Suppressor macrophage (primary cell): ENCODE data around the gene ASPSCR1.

Experiments used
- DNase-seq, 4 experiments: peaks; one replicate each; pipeline ENCODE4 v3.0.0-alpha.2; 2020 to 2022

Gene ASPSCR1

GRCh38 chr17:82013772-82014321 is 36.4 kb downstream of the ASPSCR1 start:
- DNase-seq: no peak

- no peak for DNase-seq
These were observed 37.0 kb downstream of the ASPSCR1 start for GRCh38 chr17:82014432-82014831.

- DNase-seq: no peak
These were observed 37.5 kb downstream of the ASPSCR1 start for GRCh38 chr17:82014971-82015310.

DNA sequence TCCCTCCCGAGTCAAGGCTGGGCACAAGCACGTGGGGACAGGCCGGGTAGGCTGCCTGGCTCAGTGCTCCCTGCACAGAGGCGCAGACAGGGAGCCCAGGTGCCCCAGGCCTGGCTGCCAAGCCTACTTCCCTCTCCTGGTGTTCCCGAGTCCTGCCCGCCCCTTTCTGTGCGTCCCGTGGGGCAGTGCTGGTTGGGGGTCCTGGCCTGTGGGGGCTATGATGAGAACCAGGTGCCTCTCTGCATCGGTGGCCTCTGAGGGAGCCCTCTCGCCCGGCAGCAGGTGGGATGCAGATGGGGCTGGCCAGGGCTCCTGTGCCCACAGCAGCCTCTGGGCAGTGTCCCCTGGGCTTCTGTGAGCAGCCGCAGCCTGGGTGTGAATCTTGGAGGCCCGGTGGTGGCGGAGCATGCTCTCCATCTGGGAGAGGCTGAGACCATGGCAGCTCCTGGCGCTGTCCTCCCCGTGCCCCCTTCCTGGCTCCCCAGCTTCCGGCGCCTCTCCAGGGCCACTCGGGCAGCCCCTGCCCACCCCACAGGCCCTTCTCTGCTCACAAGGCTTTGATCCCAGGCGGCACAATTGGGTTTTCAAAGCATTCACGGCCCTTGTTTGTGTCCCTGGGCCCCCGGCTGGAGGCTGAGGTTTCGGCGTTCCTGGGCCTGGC is 38.0 kb downstream of the ASPSCR1 start:
- DNase-seq: no peak

- DNase-seq: no peak
These were observed 38.8 kb downstream of the ASPSCR1 start for GRCh38 chr17:82016061-82016874.

DNA sequence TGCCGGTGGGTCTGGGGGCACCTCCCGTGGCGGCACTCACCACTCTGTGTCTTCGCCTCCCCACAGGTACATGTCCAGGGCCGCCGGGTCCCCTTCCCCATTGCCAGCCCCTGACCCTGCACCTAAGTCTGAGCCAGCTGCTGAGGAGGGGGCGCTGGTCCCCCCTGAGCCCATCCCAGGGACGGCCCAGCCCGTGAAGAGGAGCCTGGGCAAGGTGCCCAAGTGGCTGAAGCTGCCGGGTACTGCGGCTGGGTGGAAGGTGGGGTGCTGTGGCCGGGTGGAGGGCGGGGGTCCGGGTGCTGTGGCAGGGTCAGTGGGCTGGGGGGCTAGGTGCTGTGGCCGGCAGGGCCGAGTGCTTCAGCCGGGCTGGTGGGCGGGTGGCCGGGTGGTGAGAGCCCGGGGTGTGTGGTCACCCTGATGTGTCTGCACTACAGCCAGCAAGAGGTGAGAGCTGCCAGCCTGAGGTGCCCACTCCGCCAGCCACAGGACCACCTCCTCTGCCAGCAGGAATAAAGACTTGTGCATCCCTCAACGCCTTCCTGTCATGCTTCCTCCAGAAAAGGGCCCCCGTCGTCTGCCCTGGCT is 39.5 kb downstream of the ASPSCR1 start:
- no peak for DNase-seq

- DNase-seq: no peak
These were observed 40.3 kb downstream of the ASPSCR1 start for GRCh38 chr17:82017612-82018151.

DNA sequence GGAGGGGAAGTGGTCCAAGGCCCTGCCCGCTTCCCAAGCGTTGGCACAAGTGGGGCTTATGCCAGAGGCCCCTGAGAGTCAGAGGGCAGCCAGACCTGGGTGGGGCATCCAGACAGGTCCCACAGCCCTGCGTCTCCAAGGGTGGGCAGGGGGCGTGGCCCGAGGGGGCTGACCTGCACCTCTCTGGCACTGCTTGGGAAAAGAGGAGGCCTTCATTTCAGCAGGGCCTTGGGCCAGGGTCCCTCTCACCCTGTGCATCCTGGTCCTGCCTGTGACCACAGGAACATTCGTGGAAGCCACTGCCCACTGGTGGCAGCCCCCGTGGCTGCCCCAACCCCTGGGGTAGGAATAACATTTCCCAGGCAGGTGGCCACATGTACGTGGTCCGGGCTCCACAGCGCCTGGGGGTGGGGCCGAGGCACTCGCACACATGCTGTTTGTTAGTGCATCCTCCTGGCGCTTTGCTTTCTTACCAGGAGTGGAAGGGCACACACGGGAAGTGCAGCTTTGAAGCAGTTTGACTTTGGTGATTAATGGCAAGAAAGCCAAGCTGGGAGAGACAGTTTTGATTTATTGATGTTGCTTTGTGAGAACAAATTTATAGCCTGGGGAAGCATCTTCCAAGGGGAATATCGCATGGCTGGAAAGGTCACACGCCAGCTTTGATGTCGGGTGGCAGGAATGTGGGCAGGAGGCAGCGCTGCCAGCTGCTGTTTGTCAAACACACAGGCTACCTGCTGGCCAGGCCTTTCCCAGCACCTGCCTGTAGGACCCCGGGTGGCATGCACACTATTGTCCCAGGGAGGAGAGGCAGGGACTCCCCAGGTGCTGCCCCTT is 40.9 kb downstream of the ASPSCR1 start:
- DNase-seq: no peak

DNA sequence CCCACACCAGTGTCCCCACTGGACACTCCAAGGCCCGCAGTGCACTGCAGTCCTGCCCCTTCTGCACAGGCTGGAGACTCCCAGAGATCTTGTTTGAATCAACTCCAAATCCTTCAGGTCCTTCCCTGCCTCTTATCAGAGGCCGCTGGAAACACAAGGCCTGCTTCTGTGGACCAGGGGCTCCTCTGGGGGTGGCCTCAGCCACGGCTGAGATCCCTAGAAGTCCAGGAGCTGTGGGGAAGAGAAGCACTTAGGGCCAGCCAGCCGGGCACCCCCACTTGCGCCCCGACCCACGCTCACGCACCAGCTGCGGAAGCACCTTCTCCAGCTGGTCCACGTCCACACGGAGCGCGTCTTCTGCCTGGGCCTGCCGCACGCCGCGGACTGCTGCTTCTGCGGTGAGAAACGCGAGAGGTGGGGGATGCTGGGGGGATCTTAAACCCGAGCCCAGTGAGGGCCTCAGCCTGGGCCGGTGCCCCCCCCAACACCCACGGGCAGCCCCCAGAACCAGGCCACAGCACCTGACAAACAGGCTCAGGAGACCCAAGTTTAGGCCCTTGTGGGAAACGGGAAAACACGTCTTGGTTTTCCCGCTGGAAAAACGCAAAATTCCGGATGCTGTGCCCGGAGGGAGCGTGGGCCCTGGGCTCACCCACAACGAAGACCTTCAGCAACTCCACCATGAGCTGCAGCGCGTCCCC is 41.7 kb downstream of the ASPSCR1 start:
- DNase-seq: no peak

- peak; percentile 69 to 89 (median 76) for DNase-seq
These were observed 42.5 kb downstream of the ASPSCR1 start for GRCh38 chr17:82019690-82020571.

DNA sequence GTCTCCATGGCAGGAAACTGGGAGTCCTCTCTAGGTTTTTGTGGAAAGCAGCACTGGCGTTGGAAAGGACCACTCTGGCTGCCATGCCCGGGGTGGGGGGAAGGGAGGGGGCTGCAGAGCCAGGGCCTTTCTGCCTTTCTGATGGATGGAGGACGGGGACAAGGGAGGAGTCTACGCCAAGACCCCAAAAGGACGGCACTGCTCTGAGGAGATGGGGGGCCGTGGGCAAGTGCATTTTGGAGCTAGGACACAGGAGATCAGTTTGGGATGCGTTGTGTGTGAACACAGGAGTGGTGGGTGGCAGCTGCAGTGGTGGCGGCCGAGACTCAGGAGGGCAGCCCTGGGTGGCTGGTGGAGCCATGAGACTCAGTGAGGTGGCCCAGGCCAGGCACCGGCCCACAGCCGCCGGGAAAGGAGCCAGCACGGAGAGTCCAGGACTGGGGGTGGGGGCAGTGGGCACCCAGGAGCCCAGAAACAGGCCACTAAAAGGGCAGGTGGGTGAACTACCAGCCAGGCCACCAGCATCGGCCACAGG is 43.2 kb downstream of the ASPSCR1 start:
- no peak for DNase-seq

GRCh38 chr17:82021107-82021899 is 43.9 kb downstream of the ASPSCR1 start:
- peak; percentile 73 to 85 (median 75) for DNase-seq

- DNase-seq: peak in 1 of 4 experiments; percentile 41
These were observed 44.5 kb downstream of the ASPSCR1 start for GRCh38 chr17:82021900-82022309.

DNA sequence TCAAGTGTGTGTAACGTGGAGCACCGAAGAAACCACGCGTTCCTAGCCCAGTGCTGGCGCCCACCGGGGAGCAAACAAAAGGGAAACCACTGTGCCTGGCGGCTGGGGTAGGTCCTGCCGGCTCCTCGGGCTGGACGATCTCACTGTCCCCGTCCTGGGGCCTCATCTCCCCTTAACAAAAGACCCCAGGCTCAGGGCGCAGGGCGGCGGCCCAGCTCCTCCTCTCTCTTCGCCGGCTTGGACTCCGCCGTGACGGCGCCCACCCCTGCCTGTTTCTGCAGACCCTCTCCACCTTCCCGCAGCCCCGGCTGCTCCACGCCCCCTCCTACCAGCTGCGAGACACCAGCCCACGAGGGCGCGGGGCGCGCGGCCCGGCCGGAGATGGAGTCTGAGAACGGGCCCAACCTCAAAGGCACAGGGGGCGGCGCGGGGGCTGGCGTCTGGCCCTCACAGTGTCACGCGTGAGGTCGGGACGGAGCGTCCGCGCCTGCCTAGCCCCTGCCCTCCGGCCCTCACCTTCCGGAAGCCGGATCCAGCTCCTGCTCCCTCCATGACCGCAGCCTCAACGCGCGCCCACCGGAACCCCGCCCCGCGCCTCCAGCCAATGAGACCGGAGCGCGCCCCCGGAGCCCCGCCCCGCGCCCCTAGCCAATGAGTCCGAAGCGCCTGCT is 45.0 kb downstream of the ASPSCR1 start, which contains the start of gene CENPX:
Gene CENPX (minus strand): TSS at position 569 of the 671 bp plus-strand sequence. CDS start 17 bp downstream, at position 552.
- DNase-seq: no peak

- peak; percentile 100 for DNase-seq
These were observed 45.6 kb downstream of the ASPSCR1 start, which contains the start of gene LRRC45 for GRCh38 chr17:82022981-82023446. LRRC45 (plus strand) TSS chr17:82023305; CDS start chr17:82023644, 339 bp downstream.

DNA sequence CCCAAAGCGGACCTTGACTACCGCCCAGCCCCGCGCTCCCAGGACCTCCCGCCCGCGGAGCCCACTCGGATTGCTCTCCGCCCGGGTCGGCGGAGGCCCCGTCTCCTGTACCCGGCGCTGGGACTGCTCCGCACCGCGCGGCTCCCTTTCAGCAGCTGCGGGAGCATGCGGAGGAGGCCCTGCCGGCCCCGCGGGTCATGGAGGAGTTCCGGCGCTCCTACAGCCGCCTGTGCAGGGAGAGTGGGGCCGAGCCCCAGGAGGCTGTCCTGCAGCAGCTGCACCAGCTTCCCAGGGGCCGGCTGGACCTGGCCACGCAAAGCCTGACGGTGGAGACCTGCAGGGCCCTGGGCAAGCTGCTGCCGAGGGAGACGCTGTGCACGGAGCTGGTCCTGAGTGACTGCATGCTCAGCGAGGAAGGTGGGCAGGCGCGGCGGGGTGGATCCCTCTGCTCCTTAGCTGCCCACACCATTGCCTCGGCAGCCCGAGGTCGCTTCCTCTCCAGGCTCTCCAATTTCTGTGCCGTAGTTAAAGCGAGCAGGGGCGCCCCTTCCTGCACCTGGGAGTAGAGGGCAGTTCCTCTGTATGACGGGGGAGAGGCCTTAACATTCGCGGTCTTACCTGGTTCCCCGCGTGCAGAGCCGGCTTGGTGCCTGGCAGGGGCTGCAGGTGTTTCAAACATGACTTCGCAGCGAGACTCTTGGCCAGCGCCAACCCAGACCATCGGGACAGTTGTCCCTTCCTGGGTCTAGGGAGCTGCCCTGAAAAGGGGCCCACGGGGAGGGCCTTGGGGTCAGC is 46.2 kb downstream of the ASPSCR1 start:
- DNase-seq: peak; percentile 33 to 75 (median 62)

DNA sequence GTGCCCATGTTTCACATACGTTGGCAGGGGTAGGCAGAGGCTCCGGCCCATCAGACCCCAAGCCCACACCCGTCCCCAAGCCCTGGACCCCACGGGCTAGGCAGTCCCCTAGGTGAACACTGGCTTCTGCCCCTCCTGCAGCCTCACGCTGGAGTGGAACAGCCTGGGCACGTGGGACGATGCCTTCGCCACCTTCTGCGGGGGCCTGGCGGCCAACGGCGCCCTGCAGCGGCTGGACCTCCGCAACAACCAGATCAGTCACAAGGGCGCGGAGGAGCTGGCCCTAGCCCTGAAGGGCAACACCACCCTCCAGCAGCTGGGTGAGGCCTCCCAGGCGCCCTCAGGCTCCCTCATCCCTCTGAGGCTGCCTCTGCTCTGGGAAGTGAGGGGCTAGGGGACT is 47.4 kb downstream of the ASPSCR1 start:
- DNase-seq: no peak
